Measurements from ENCODE around the gene PSMB8. TPM values are rescaled to one million over a fixed set of nuclear protein-coding genes. Genes with fewer than 3 reads are reported as not detected.

Gene PSMB8
- total and polyA plus RNA-seq, 2 of the 4 experiments (the other 2 are of a cell fraction), result 31.6 to 33.3 TPM

DNA sequence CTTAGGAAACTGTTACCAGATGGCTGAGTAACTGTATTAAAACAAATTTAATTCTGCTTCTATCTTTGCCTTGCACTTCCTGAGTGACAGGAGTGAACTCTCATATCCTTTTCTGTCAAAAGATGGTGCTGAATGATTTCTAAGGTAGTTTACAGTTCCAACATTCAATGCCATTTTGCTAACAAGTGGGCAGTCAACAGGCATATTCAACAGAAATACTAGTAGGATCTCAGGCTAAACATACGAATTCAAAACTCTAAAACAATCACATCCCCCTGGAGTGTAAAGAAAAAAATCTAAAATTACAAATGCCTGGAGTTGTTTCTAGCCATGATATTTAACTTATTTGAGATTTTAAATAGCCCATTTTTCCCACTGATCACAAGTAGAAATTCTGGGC is 16.8 kb upstream of the PSMB8 start:
- no CpG with 5 or more reads among the region's 1 CpG for WGBS, 2 experiments (ENCODE audit: extremely low coverage in 2 of 2, insufficient read length in 1 of 2)
- H2AK5ac ChIP-seq (ENCODE audit: low read depth, low read length), result no peak overlapping the region
- no peak overlapping the region for H4K91ac ChIP-seq (ENCODE audit: insufficient read depth, low read depth, low read length)
- H3K79me1 ChIP-seq (ENCODE audit: low read depth in 1 of 2, low read length in 2 of 2), result no peaks in the 10 kb centered on the region
- no peak overlapping the region for H2BK5ac ChIP-seq (ENCODE audit: low read depth, low read length, poor library complexity, severe bottlenecking)
- no peak overlapping the region for H2BK20ac ChIP-seq (ENCODE audit: low read depth, low read length)
- H3K56ac ChIP-seq (ENCODE audit: extremely low read depth, insufficient read depth, low read length), result no peak overlapping the region
- no peak for ATAC-seq (ENCODE audit: low read depth)
- H2BK120ac ChIP-seq (ENCODE audit: low read depth, low read length), result no peak overlapping the region
- BruUV-seq (replicated peaks), result no TSS peak
- H3K36me3 ChIP-seq (ENCODE audit: control insufficient read depth, insufficient read depth, low read length), result no peaks in the 10 kb centered on the region; the same call in 1 of the 2 replicates
- no peak overlapping the region for H3K4ac ChIP-seq (ENCODE audit: low read depth, low read length)
- no peak overlapping the region for H3K27ac ChIP-seq (ENCODE audit: insufficient read depth, low read length)
- H2BK15ac ChIP-seq (ENCODE audit: low read depth, low read length), result no peak overlapping the region
- H3K9me3 ChIP-seq (ENCODE audit: control insufficient read depth, insufficient read depth, low read length), result no peaks in the 10 kb centered on the region
- ChIA-PET POLR2A (ENCODE audit: unreplicated experiment) (no interaction called here), CTCF (interaction anchor here (1.2 kb wide), 1 partner anchor 22 kb away, joined by 4 read pairs; the partner anchor contains the start of gene TAP2)
- H3K14ac ChIP-seq (replicated peaks; ENCODE audit: low read depth, low read length), result no peak overlapping the region
- dilution Hi-C loops (cut with HindIII; ENCODE audit: low sequenced_read_pairs, unreplicated experiment), result no loop called here
- H3K27me3 ChIP-seq (ENCODE audit: control insufficient read depth, insufficient read depth, low read length), result peaks cover under 1% of the 10 kb centered on the region; the same call in 1 of the 2 replicates
- no peak for DNase-seq
- in situ Hi-C loops (cut with MboI; ENCODE audit: low sequenced_read_pairs), result no loop called here
- H3K4me3 ChIP-seq (ENCODE audit: insufficient read depth, low read depth, low read length), result no peak overlapping the region
- no peaks in the 10 kb centered on the region for H3K9me1 ChIP-seq (ENCODE audit: insufficient read depth, low read length)
- H3K4me1 ChIP-seq (ENCODE audit: control insufficient read depth, insufficient read depth, low read length), result peaks cover 2% of the 10 kb centered on the region; the same call in 1 of the 2 replicates
- H3K9ac ChIP-seq (ENCODE audit: low read depth, low read length), result no peak overlapping the region
- no peak overlapping the region for H4K5ac ChIP-seq (ENCODE audit: low read depth, low read length)
- H2AFZ ChIP-seq (replicated peaks; ENCODE audit: low read length, poor library complexity), result no peak overlapping the region
- TF ChIP-seq MAZ (IDR thresholded peaks at IDR 0.05; ENCODE audit: borderline replicate concordance, low read depth, low read length), result no peak
- TF ChIP-seq CEBPB (IDR thresholded peaks at IDR 0.05; ENCODE audit: low read depth, low read length), result no peak
- no peak for TF ChIP-seq POLR2A (IDR thresholded peaks at IDR 0.05; ENCODE audit: low read depth, low read length)
- no peak for TF ChIP-seq MAFK (IDR thresholded peaks at IDR 0.05; ENCODE audit: low read depth, low read length)
- no peak for TF ChIP-seq RFX5 (IDR thresholded peaks at IDR 0.05; ENCODE audit: low read depth, low read length)
- TF ChIP-seq CHD1 (IDR thresholded peaks at IDR 0.05; ENCODE audit: low read depth, low read length), result no peak
- no peak for TF ChIP-seq FOS (IDR thresholded peaks at IDR 0.05; ENCODE audit: low read depth, low read length)
- no peak for TF ChIP-seq USF2 (IDR thresholded peaks at IDR 0.05; ENCODE audit: low read depth, low read length)
- TF ChIP-seq NFE2L2 (IDR thresholded peaks at IDR 0.05; ENCODE audit: low read depth, low read length), result no peak
- TF ChIP-seq, protein P1, sequence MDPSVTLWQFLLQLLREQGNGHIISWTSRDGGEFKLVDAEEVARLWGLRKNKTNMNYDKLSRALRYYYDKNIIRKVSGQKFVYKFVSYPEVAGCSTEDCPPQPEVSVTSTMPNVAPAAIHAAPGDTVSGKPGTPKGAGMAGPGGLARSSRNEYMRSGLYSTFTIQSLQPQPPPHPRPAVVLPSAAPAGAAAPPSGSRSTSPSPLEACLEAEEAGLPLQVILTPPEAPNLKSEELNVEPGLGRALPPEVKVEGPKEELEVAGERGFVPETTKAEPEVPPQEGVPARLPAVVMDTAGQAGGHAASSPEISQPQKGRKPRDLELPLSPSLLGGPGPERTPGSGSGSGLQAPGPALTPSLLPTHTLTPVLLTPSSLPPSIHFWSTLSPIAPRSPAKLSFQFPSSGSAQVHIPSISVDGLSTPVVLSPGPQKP (IDR thresholded peaks at IDR 0.05; ENCODE audit: borderline replicate concordance, low read depth, low read length), result no peak
- TF ChIP-seq BHLHE40 (IDR thresholded peaks at IDR 0.05; ENCODE audit: low read depth, low read length), result no peak
- H4K8ac ChIP-seq (ENCODE audit: low read depth in 2 of 2, low read length in 2 of 2), result no peak overlapping the region
- H3K18ac ChIP-seq (ENCODE audit: low read depth, low read length), result no peak overlapping the region
- H3K23ac ChIP-seq (ENCODE audit: low read depth, low read length), result no peak overlapping the region
- no peak overlapping the region for H3K4me2 ChIP-seq (ENCODE audit: low read depth, low read length)
- H4K20me1 ChIP-seq (ENCODE audit: insufficient read depth, low read length), result no peaks in the 10 kb centered on the region
- no peak overlapping the region for H2AK9ac ChIP-seq (replicated peaks; ENCODE audit: low read depth, low read length, poor library complexity)
- intact Hi-C loops (cut with micrococcal nuclease), result loop anchor here (10.0 kb wide), 2 partner anchors 156 to 196 kb away; partner anchors contain the start of gene HLA-DQB1

Data from IMR-90 (cell line).